GM19099 (cell line): ENCODE results near the gene CCDC88B.

Experiments
- POLR2A ChIP-seq: IDR thresholded peaks from 3 replicates; pipeline ENCODE4 v1.6.1; 2011; ENCODE audit warnings: low read depth; ENCODE audit not compliant: insufficient read length; ENCODE audit errors: extremely low read depth

Gene CCDC88B

GRCh38 chr11:64298966-64299846 is 40.8 kb upstream of the CCDC88B start:
- TF ChIP-seq POLR2A, result no peak

GRCh38 chr11:64299847-64300648 is 40.0 kb upstream of the CCDC88B start, which contains the start of gene CATSPERZ:
TSS of gene CATSPERZ (plus strand) at chr11:64300358. CDS start at chr11:64300411, 53 bp downstream.
- TF ChIP-seq POLR2A, result no peak

GRCh38 chr11:64303109-64304031 is 36.6 kb upstream of the CCDC88B start:
- TF ChIP-seq POLR2A, result no peak

- no peak for TF ChIP-seq POLR2A
Measured at GRCh38 chr11:64304032-64304315, 36.0 kb upstream of the CCDC88B start.

- peak; percentile 77 for TF ChIP-seq POLR2A
Measured at GRCh38 chr11:64304316-64305072, 35.5 kb upstream of the CCDC88B start.

DNA sequence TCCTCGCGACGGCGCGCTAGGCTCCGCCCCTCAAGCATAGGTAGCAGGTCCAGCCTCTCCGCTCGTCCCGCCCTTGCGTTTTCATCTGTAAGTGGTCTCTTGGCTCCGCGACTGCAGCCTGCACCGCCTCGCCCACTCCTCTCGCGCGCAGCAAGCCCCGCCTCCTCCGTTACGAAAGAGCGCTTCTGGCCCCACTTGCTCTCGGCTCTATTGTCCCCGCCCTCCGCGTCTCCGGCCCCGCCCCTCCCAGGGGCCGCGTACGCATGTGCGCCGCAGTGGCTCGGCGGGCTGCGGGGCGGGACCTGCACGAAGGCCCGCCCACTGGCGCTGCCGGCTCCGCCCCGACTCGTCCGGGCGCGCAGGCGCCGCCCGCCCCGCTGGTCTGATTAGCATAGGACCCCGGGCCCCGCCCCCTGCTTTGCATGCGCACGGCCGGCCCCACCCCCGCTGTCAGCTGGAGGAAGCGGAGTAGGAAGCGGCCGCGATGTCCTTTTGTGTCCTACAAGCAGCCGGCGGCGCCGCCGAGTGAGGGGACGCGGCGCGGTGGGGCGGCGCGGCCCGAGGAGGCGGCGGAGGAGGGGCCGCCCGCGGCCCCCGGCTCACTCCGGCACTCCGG is 34.8 kb upstream of the CCDC88B start, which contains the start of gene ESRRA:
Gene ESRRA, plus strand, starts transcription at position 450 of the 616 bp plus-strand sequence. CDS start 1,656 bp downstream, outside the sequence.
- peak; percentile 73 for TF ChIP-seq POLR2A

GRCh38 chr11:64305691-64306562 is 34.1 kb upstream of the CCDC88B start:
- peak; percentile 54 for TF ChIP-seq POLR2A

DNA sequence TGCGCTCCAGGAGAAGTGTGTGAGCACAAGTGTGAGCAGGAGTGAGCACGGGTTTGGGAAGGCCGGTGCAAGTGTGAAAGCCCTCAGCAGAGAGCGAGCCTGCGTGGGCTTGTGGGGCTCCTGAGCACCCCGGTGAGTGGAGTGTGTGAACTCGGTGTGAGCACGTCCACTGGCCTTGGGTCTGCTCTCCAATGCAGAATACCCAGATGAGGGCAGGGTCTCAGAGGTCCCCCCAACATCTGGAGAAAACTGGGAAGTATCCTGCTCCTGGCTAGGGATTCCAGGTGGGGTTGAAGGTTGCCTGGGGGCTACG is 33.5 kb upstream of the CCDC88B start:
- TF ChIP-seq POLR2A, result no peak

- TF ChIP-seq POLR2A, result no peak
Measured at GRCh38 chr11:64306876-64307622, 33.0 kb upstream of the CCDC88B start.

GRCh38 chr11:64312947-64313346 is 27.1 kb upstream of the CCDC88B start:
- no peak for TF ChIP-seq POLR2A

GRCh38 chr11:64313491-64314145 is 26.4 kb upstream of the CCDC88B start:
- no peak for TF ChIP-seq POLR2A
